GM12801 (cell line): ENCODE data around the gene TSPEAR.

Source experiments
- TF ChIP-seq, protein P1 (sequence below): IDR thresholded peaks from one replicate; pipeline ENCODE4 v1.5.1; 2011; ENCODE audit warnings: control low read depth; ENCODE audit not compliant: insufficient read length; ENCODE audit errors: extremely low read depth

The TSPEAR gene

GRCh38 chr21:44726826-44727225, 15.5 kb upstream of the TSPEAR start:
- TF ChIP-seq, protein P1, sequence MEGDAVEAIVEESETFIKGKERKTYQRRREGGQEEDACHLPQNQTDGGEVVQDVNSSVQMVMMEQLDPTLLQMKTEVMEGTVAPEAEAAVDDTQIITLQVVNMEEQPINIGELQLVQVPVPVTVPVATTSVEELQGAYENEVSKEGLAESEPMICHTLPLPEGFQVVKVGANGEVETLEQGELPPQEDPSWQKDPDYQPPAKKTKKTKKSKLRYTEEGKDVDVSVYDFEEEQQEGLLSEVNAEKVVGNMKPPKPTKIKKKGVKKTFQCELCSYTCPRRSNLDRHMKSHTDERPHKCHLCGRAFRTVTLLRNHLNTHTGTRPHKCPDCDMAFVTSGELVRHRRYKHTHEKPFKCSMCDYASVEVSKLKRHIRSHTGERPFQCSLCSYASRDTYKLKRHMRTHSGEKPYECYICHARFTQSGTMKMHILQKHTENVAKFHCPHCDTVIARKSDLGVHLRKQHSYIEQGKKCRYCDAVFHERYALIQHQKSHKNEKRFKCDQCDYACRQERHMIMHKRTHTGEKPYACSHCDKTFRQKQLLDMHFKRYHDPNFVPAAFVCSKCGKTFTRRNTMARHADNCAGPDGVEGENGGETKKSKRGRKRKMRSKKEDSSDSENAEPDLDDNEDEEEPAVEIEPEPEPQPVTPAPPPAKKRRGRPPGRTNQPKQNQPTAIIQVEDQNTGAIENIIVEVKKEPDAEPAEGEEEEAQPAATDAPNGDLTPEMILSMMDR, result no peak

GRCh38 chr21:44724926-44725325, 13.6 kb upstream of the TSPEAR start:
- TF ChIP-seq, protein P1, result no peak

- TF ChIP-seq, protein P1, result no peak
Observed at GRCh38 chr21:44724196-44724595, 12.8 kb upstream of the TSPEAR start.

- TF ChIP-seq, protein P1, result no peak
Observed at GRCh38 chr21:44723177-44724131, 12.1 kb upstream of the TSPEAR start.

GRCh38 chr21:44722731-44723130, 11.4 kb upstream of the TSPEAR start:
- TF ChIP-seq, protein P1, result no peak

DNA sequence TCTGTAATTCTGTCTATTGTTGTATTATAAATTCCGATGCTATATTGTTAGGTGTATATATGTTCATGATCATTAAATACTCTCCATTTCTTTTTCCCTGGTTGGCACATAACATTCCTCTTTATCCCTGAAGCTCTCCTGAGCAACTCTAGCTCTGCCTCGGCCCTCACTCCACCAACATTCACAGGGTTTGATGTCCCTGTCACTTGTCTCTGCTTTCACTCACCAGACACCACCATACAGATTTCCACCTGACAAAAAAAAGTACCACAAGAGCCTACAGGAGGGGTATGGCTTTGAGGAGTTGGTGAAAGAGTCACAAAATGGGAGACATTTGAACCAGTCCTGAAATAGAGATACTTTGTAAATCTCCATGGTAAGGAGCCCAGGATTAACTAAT, 8.8 kb upstream of the TSPEAR start:
- TF ChIP-seq, protein P1, result no peak

DNA sequence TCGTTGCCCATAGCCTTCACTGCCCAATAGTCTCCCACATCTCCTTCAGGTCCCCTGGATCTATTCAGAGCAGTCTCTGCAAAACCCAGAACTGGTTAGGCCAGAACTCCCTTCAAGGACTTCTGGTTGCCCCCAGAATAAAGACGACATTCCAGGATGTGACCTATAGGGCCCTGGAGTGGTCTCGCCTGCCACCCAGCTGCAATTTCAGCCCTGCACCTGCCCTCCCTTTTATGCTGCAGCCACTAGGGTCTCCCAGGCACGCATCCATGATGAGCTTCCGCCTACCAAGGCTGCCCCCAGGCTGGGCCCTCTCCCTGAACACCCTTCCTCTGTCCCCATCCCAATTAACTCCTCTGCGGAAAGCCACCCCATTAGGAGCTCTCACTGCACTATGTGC, 7.2 kb upstream of the TSPEAR start:
- TF ChIP-seq, protein P1, result no peak
